ENCODE results near the gene LINGO3.

Gene LINGO3

DNA sequence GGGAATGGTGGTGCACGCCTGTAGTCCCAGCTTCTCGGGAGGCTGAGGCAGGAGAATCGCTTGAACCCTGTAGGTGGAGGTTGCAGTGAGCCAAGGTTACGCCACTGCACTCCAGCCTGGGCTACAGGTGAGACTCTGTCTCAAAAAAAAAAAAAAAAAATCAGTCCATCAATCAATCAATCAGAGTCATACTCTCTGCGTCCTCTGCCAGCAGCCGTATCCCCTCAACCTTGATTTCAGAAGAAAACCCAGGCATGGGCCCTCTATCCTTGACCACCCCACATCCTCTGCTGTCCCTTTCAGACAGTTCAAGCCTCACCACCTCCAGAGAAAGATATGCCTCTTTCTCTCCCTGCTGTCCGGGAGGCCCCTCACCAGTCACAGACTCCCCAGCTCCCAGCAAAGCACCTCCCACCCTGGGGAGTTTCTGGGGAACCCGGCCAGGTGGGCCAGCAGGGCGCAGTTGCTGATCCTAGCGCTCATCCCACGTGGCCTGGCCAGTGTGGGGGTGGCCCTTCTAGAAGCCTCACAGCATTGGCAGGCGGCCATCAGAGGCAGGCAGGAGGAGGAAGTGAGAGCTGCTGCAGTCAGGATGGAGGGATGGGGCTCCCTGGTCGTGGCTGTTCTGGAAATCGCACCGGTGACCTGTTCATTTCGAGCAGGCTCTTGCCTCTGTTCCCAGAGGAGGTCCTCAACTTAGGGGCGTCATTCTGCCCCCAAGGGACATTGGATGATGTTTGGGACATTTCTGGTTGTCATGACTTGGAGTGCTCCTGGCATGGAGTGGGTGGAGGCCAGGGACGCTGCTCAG lies 41.6 kb downstream of the LINGO3 start (continued):
- TF ChIP-seq, protein P1, sequence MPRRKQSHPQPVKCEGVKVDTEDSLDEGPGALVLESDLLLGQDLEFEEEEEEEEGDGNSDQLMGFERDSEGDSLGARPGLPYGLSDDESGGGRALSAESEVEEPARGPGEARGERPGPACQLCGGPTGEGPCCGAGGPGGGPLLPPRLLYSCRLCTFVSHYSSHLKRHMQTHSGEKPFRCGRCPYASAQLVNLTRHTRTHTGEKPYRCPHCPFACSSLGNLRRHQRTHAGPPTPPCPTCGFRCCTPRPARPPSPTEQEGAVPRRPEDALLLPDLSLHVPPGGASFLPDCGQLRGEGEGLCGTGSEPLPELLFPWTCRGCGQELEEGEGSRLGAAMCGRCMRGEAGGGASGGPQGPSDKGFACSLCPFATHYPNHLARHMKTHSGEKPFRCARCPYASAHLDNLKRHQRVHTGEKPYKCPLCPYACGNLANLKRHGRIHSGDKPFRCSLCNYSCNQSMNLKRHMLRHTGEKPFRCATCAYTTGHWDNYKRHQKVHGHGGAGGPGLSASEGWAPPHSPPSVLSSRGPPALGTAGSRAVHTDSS (tag by site-specific recombination; IDR thresholded peaks at IDR 0.05): no peak
- TF ChIP-seq, protein P2, sequence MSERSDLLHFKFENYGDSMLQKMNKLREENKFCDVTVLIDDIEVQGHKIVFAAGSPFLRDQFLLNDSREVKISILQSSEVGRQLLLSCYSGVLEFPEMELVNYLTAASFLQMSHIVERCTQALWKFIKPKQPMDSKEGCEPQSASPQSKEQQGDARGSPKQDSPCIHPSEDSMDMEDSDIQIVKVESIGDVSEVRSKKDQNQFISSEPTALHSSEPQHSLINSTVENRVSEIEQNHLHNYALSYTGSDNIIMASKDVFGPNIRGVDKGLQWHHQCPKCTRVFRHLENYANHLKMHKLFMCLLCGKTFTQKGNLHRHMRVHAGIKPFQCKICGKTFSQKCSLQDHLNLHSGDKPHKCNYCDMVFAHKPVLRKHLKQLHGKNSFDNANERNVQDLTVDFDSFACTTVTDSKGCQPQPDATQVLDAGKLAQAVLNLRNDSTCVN (tag by site-specific recombination; optimal IDR thresholded peaks at IDR 0.05): no peak
- TF ChIP-seq ZNF133 (tag by site-specific recombination; IDR thresholded peaks at IDR 0.05) (no peak), ZNF354C (tag by site-specific recombination; IDR thresholded peaks at IDR 0.05; ENCODE audit: borderline replicate concordance, low read depth) (no peak), ZNF561 (tag by site-specific recombination; IDR thresholded peaks at IDR 0.05; ENCODE audit: borderline replicate concordance) (no peak), ZNF830 (tag by site-specific recombination; IDR thresholded peaks at IDR 0.05; ENCODE audit: low read depth) (no peak), ZNF529 (tag by site-specific recombination; IDR thresholded peaks at IDR 0.05; ENCODE audit: insufficient replicate concordance) (no peak), ZNF660 (tag by site-specific recombination; IDR thresholded peaks at IDR 0.05) (no peak), ZSCAN30 (tag by site-specific recombination; IDR thresholded peaks at IDR 0.05) (no peak), ZNF629 (tag by site-specific recombination; IDR thresholded peaks at IDR 0.05) (no peak), ZNF404 (tag by site-specific recombination; IDR thresholded peaks at IDR 0.05) (no peak), ZNF23 (tag by site-specific recombination; IDR thresholded peaks at IDR 0.05; ENCODE audit: borderline replicate concordance) (no peak), ZFP69B (tag by site-specific recombination; IDR thresholded peaks at IDR 0.05) (no peak), ZNF791 (tag by site-specific recombination; IDR thresholded peaks at IDR 0.05) (no peak), ZFP37 (tag by site-specific recombination; IDR thresholded peaks at IDR 0.05) (no peak), ZNF292 (tag by site-specific recombination; IDR thresholded peaks at IDR 0.05; ENCODE audit: borderline replicate concordance, low read depth) (no peak), ZNF530 (tag by site-specific recombination; IDR thresholded peaks at IDR 0.05; ENCODE audit: low read depth) (no peak), RBAK (tag by site-specific recombination; IDR thresholded peaks at IDR 0.05) (no peak), ZNF24 (tag by site-specific recombination; IDR thresholded peaks at IDR 0.05) (no peak), ZNF16 (tag by site-specific recombination; IDR thresholded peaks at IDR 0.05; ENCODE audit: low read depth) (no peak), ZNF302 (tag by site-specific recombination; IDR thresholded peaks at IDR 0.05; ENCODE audit: low read depth) (no peak), ZSCAN23 (tag by site-specific recombination; IDR thresholded peaks at IDR 0.05) (no peak)
- TF ChIP-seq, protein P3, sequence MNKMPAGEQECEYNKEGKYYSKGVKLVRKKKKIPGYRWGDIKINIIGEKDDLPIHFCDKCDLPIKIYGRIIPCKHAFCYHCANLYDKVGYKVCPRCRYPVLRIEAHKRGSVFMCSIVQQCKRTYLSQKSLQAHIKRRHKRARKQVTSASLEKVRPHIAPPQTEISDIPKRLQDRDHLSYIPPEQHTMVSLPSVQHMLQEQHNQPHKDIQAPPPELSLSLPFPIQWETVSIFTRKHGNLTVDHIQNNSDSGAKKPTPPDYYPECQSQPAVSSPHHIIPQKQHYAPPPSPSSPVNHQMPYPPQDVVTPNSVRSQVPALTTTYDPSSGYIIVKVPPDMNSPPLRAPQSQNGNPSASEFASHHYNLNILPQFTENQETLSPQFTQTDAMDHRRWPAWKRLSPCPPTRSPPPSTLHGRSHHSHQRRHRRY (tag by site-specific recombination; IDR thresholded peaks at IDR 0.05): no peak
- TF ChIP-seq, protein P4, sequence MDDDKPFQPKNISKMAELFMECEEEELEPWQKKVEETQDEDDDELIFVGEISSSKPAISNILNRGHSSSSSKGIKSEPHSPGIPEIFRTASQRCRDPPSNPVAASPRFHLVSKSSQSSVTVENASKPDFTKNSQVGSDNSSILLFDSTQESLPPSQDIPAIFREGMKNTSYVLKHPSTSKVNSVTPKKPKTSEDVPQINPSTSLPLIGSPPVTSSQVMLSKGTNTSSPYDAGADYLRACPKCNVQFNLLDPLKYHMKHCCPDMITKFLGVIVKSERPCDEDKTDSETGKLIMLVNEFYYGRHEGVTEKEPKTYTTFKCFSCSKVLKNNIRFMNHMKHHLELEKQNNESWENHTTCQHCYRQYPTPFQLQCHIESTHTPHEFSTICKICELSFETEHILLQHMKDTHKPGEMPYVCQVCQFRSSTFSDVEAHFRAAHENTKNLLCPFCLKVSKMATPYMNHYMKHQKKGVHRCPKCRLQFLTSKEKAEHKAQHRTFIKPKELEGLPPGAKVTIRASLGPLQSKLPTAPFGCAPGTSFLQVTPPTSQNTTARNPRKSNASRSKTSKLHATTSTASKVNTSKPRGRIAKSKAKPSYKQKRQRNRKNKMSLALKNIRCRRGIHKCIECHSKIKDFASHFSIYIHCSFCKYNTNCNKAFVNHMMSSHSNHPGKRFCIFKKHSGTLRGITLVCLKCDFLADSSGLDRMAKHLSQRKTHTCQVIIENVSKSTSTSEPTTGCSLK (tag by site-specific recombination; IDR thresholded peaks at IDR 0.05): no peak
- TF ChIP-seq, protein P5, sequence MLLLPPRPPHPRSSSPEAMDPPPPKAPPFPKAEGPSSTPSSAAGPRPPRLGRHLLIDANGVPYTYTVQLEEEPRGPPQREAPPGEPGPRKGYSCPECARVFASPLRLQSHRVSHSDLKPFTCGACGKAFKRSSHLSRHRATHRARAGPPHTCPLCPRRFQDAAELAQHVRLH (tag by site-specific recombination; IDR thresholded peaks at IDR 0.05): no peak
- TF ChIP-seq, protein P6, sequence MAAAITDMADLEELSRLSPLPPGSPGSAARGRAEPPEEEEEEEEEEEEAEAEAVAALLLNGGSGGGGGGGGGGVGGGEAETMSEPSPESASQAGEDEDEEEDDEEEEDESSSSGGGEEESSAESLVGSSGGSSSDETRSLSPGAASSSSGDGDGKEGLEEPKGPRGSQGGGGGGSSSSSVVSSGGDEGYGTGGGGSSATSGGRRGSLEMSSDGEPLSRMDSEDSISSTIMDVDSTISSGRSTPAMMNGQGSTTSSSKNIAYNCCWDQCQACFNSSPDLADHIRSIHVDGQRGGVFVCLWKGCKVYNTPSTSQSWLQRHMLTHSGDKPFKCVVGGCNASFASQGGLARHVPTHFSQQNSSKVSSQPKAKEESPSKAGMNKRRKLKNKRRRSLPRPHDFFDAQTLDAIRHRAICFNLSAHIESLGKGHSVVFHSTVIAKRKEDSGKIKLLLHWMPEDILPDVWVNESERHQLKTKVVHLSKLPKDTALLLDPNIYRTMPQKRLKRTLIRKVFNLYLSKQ (tag by site-specific recombination; IDR thresholded peaks at IDR 0.05; ENCODE audit: borderline replicate concordance): no peak
- TF ChIP-seq, protein P7, sequence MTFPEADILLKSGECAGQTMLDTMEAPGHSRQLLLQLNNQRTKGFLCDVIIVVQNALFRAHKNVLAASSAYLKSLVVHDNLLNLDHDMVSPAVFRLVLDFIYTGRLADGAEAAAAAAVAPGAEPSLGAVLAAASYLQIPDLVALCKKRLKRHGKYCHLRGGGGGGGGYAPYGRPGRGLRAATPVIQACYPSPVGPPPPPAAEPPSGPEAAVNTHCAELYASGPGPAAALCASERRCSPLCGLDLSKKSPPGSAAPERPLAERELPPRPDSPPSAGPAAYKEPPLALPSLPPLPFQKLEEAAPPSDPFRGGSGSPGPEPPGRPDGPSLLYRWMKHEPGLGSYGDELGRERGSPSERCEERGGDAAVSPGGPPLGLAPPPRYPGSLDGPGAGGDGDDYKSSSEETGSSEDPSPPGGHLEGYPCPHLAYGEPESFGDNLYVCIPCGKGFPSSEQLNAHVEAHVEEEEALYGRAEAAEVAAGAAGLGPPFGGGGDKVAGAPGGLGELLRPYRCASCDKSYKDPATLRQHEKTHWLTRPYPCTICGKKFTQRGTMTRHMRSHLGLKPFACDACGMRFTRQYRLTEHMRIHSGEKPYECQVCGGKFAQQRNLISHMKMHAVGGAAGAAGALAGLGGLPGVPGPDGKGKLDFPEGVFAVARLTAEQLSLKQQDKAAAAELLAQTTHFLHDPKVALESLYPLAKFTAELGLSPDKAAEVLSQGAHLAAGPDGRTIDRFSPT (tag by site-specific recombination; IDR thresholded peaks at IDR 0.05): no peak
- TF ChIP-seq, protein P8, sequence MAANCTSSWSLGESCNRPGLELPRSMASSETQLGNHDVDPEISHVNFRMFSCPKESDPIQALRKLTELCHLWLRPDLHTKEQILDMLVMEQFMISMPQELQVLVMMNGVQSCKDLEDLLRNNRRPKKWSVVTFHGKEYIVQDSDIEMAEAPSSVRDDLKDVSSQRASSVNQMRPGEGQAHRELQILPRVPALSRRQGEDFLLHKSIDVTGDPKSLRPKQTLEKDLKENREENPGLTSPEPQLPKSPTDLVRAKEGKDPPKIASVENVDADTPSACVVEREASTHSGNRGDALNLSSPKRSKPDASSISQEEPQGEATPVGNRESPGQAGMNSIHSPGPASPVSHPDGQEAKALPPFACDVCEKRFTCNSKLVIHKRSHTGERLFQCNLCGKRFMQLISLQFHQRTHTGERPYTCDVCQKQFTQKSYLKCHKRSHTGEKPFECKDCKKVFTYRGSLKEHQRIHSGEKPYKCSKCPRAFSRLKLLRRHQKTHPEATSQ (tag by site-specific recombination; IDR thresholded peaks at IDR 0.05): no peak
